AG04450 (cell line): Measurements from ENCODE around the gene DUSP15. TPM values are rescaled to one million over a fixed set of nuclear protein-coding genes. Genes with fewer than 3 reads are reported as not detected.

ENCODE experiments used
- CTCF ChIA-PET: fragments of 300-600, 350-600 bp; formaldehyde crosslinking; extraction: SDS; loops from one replicate; lab custom pipeline; 2022; ENCODE audit warnings: antibody characterized with exemption, inconsistent platforms; lab: Charles Lee
- POLR2A ChIA-PET: fragments of 350-600 bp; formaldehyde crosslinking; extraction: SDS; loops from one replicate; lab custom pipeline; 2021; ENCODE audit warnings: antibody characterized with exemption, inconsistent platforms; lab: Yijun Ruan, JAX
- DNase-seq: peaks from one replicate; pipeline ENCODE4 v3.0.0-alpha.2; 2011; ENCODE audit warnings: low read depth, low spot score
- H3K27ac ChIP-seq: one replicate; pipeline ENCODE4 v1.5.1; 2012; ENCODE audit warnings: low read depth, low read length, control low read depth
- H3K27me3 ChIP-seq: one replicate; pipeline ENCODE4 v1.6.0; 2012; ENCODE audit warnings: low read length; ENCODE audit not compliant: control insufficient read depth, insufficient read depth
- H3K4me3 ChIP-seq: 2 replicates; pipeline ENCODE4 v1.5.1; 2011; ENCODE audit warnings: mild to moderate bottlenecking, low read depth, low read length, control low read depth
- H3K9me3 ChIP-seq: 2 replicates; pipeline ENCODE4 v1.5.1; 2012; ENCODE audit warnings: low read length; ENCODE audit not compliant: control insufficient read depth, insufficient read depth
- CTCF ChIP-seq: IDR thresholded peaks from 2 replicates; pipeline ENCODE4 v1.5.1; 2011; ENCODE audit warnings: low read depth, low read length, control low read depth, inconsistent platforms
- polyA plus RNA-seq: library from polyadenylated mRNA; depleted of rRNA; stranded (reverse); fragments of >200 nt; gene quantifications from 2 replicates; pipeline ENCODE4 v1.2.3, GENCODE V29; 2011; rRNA removed
- small RNA-seq: library from RNA; depleted of rRNA; stranded (forward); fragments of <200 nt; gene quantifications from one replicate; pipeline ENCODE3, GENCODE V24; 2012; ENCODE audit warnings: low read depth; ENCODE audit not compliant: insufficient read length

The DUSP15 gene
- polyA plus RNA-seq, 1 experiment, result not detected

DNA sequence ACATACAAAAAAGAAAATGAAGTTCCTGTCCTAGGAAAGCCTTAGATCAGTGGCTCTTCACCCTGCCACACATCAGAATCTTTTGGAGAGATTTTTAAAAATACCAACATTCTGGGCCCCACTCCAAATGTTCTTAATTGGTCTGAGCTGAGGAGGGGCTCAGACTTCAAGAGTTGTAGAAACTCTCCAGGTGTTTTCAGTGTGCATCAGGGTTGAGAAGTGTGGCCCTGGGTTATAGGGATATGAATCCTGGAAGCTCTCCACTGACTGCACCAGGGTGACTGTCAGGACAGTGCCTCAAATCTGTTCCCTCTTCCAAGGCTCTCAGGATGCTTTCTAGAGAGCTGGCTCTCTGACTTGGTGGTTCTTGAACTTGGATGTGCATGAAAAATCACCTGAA lies 56.7 kb downstream of the DUSP15 start:
- Histone ChIP-seq H3K9me3 (no peaks in the 10 kb centered on the region), H3K4me3 (no peak overlapping the region), H3K27me3 (no peaks in the 10 kb centered on the region), H3K27ac (no peak overlapping the region)
- ChIA-PET POLR2A (no interaction called here), CTCF (interaction anchor here (1.7 to 3.4 kb wide), 3 partner anchors 9 to 89 kb away, joined by 9 to 13 read pairs (median 10); no protein-coding TSS in a partner anchor)
- no peak for DNase-seq
- TF ChIP-seq CTCF, result no peak

GRCh38 chr20:31811796-31812728 lies 58.3 kb downstream of the DUSP15 start:
- CTCF ChIA-PET, result interaction anchor here (1.6 to 3.4 kb wide), 2 partner anchors 11 to 41 kb away, joined by 9 to 12 read pairs; no protein-coding TSS in a partner anchor

GRCh38 chr20:31811198-31811597 lies 59.1 kb downstream of the DUSP15 start:
- DNase-seq, result no peak
- no peaks in the 10 kb centered on the region for H3K27me3 ChIP-seq
- H3K27ac ChIP-seq, result no peak overlapping the region
- no peak for TF ChIP-seq CTCF
- ChIA-PET POLR2A (no interaction called here), CTCF (interaction anchor here (0.7 to 1.6 kb wide), 3 partner anchors 12 to 221 kb away, joined by 3 to 12 read pairs (median 5); no protein-coding TSS in a partner anchor)
- no peak overlapping the region for H3K4me3 ChIP-seq
- H3K9me3 ChIP-seq, result no peaks in the 10 kb centered on the region

More at GRCh38 chr20:31811796-31812728, 58.3 kb downstream of the DUSP15 start:
- Histone ChIP-seq H3K4me3 (no peak overlapping the region; the same call in 1 of the 2 replicates), H3K27ac (peak overlapping the region; percentile 69), H3K27me3 (no peaks in the 10 kb centered on the region), H3K9me3 (no peaks in the 10 kb centered on the region)
- DNase-seq, result peak; percentile 84
- POLR2A ChIA-PET, result no interaction called here
- TF ChIP-seq CTCF, result no peak

Small RNA genes lying within 50 kb of the gene (small RNA-seq; reads per million reads assigned to genes)
- gene RNU1-94P, result 2.2 reads per million

Other genes with a start within 250 kb of the DUSP15 start
- not detected in 2 replicates for gene COX4I2, start 232.6 kb downstream of the DUSP15 start, polyA plus RNA-seq
- gene BCL2L1, start 147.7 kb downstream of the DUSP15 start, polyA plus RNA-seq, result 57.5 and 58.6 TPM in 2 replicates
- gene TPX2, start 131.2 kb downstream of the DUSP15 start, polyA plus RNA-seq, result 19.8 and 24.4 TPM in 2 replicates
- gene MYLK2, start 51.2 kb downstream of the DUSP15 start, polyA plus RNA-seq, result not detected in 2 replicates
- not detected in 2 replicates for gene FOXS1, start 24.9 kb downstream of the DUSP15 start, polyA plus RNA-seq
- not detected in 2 replicates for gene TTLL9, start 107 bp upstream of the DUSP15 start, polyA plus RNA-seq
- gene PDRG1, start 81.5 kb upstream of the DUSP15 start, polyA plus RNA-seq, result 13.1 and 13.2 TPM in 2 replicates
- gene XKR7, start 97.6 kb upstream of the DUSP15 start, polyA plus RNA-seq, result not detected in 2 replicates
- not detected in 2 replicates for gene CCM2L, start 139.9 kb upstream of the DUSP15 start, polyA plus RNA-seq
- not detected in 2 replicates for gene HCK, start 181.7 kb upstream of the DUSP15 start, polyA plus RNA-seq
- 75.6 and 83.9 TPM in 2 replicates for gene TM9SF4, start 239.2 kb upstream of the DUSP15 start, polyA plus RNA-seq